Subcutaneous abdominal adipose tissue (tissue), 5 donors: ENCODE data around the gene SLC8A3.

Source experiments
- H3K27ac ChIP-seq: one replicate; pipeline ENCODE4 v1.7.0; 2013; ENCODE audit warnings: low read depth, mild to moderate bottlenecking, inconsistent platforms, low read length, moderate library complexity
- H3K27me3 ChIP-seq, 5 donors: one replicate each; pipeline ENCODE4 v1.7.0; 2013; ENCODE audit warnings: low read length in 5 of 5, inconsistent platforms in 1 of 5; ENCODE audit not compliant: control insufficient read depth in 5 of 5, insufficient read depth in 4 of 5
- H3K36me3 ChIP-seq, 5 donors: one replicate each; pipeline ENCODE4 v1.7.0; 2013; ENCODE audit warnings: low read length in 5 of 5; ENCODE audit not compliant: control insufficient read depth in 5 of 5, insufficient read depth in 5 of 5
- H3K4me1 ChIP-seq, 5 donors: one replicate each; pipeline ENCODE4 v1.7.0; 2013; ENCODE audit warnings: low read length in 5 of 5, mild to moderate bottlenecking in 3 of 5, moderate library complexity in 1 of 5; ENCODE audit not compliant: control insufficient read depth in 5 of 5, insufficient read depth in 5 of 5
- H3K4me3 ChIP-seq, 5 donors: one replicate each; pipeline ENCODE4 v1.7.0; 2013; ENCODE audit warnings: low read length in 5 of 5, low read depth in 1 of 5
- H3K9ac ChIP-seq, 5 donors: one replicate each; pipeline ENCODE4 v1.7.0; 2013; ENCODE audit warnings: low read length in 5 of 5, mild to moderate bottlenecking in 4 of 5, moderate library complexity in 3 of 5
- H3K9me3 ChIP-seq, 5 donors: one replicate each; pipeline ENCODE4 v1.7.0; 2013; ENCODE audit warnings: low read length in 5 of 5; ENCODE audit not compliant: control insufficient read depth in 5 of 5
- donor health status: healthy.
- donor health status: healthy.
- donor health status: healthy.
- donor health status: healthy.
- donor health status: healthy.

Gene SLC8A3

GRCh38 chr14:70098250-70098809 is 90.4 kb downstream of the SLC8A3 start:
- no peak overlapping the region for H3K27ac ChIP-seq
- H3K36me3 ChIP-seq, result no peaks in the 10 kb centered on the region
- H3K9me3 ChIP-seq, result no peaks in the 10 kb centered on the region
- no peak overlapping the region for H3K9ac ChIP-seq
- no peaks in the 10 kb centered on the region for H3K4me1 ChIP-seq
- peaks cover 2 to 12% (median 7%) of the 10 kb centered on the region in 5 donors for H3K27me3 ChIP-seq
- H3K4me3 ChIP-seq, result no peak overlapping the region

- Histone ChIP-seq H3K9ac (no peak overlapping the region), H3K9me3 (no peaks in the 10 kb centered on the region), H3K27ac (no peak overlapping the region), H3K36me3 (no peaks in the 10 kb centered on the region), H3K27me3 (peaks cover 2 to 12% (median 7%) of the 10 kb centered on the region in 5 donors), H3K4me3 (no peak overlapping the region), H3K4me1 (no peaks in the 10 kb centered on the region)
Observed at GRCh38 chr14:70097576-70098249, 91.0 kb downstream of the SLC8A3 start.

- H3K36me3 ChIP-seq, result no peaks in the 10 kb centered on the region
- H3K4me1 ChIP-seq, result no peaks in the 10 kb centered on the region
- H3K9ac ChIP-seq, result no peak overlapping the region
- peaks cover 2 to 12% (median 10%) of the 10 kb centered on the region in 5 donors for H3K27me3 ChIP-seq
- peaks cover 0 to 2% (median 0%) of the 10 kb centered on the region in 5 donors for H3K9me3 ChIP-seq
- no peak overlapping the region for H3K4me3 ChIP-seq
- H3K27ac ChIP-seq, result no peak overlapping the region
Observed at GRCh38 chr14:70096866-70097265, 91.9 kb downstream of the SLC8A3 start.

GRCh38 chr14:70094631-70095030 is 94.1 kb downstream of the SLC8A3 start:
- Histone ChIP-seq H3K9me3 (peaks cover 0 to 2% (median 0%) of the 10 kb centered on the region in 5 donors), H3K4me3 (no peak overlapping the region), H3K36me3 (no peaks in the 10 kb centered on the region), H3K9ac (no peak overlapping the region), H3K27me3 (peaks cover 2 to 12% (median 7%) of the 10 kb centered on the region in 5 donors), H3K4me1 (no peaks in the 10 kb centered on the region), H3K27ac (no peak overlapping the region)

- Histone ChIP-seq H3K36me3 (no peaks in the 10 kb centered on the region), H3K27me3 (peaks cover 2 to 12% (median 7%) of the 10 kb centered on the region in 5 donors), H3K4me1 (no peaks in the 10 kb centered on the region), H3K4me3 (no peak overlapping the region), H3K27ac (no peak overlapping the region), H3K9me3 (peaks cover 0 to 2% (median 0%) of the 10 kb centered on the region in 5 donors), H3K9ac (no peak overlapping the region)
Observed at GRCh38 chr14:70094106-70094505, 94.6 kb downstream of the SLC8A3 start.

- H3K4me1 ChIP-seq, result no peaks in the 10 kb centered on the region
- no peak overlapping the region for H3K4me3 ChIP-seq
- H3K27ac ChIP-seq, result no peak overlapping the region
- no peaks in the 10 kb centered on the region for H3K36me3 ChIP-seq
- H3K9me3 ChIP-seq, result peaks cover 0 to 2% (median 0%) of the 10 kb centered on the region in 5 donors
- H3K27me3 ChIP-seq, result peaks cover 2 to 12% (median 7%) of the 10 kb centered on the region in 5 donors
- no peak overlapping the region for H3K9ac ChIP-seq
Observed at GRCh38 chr14:70093156-70093555, 95.6 kb downstream of the SLC8A3 start.

GRCh38 chr14:70087380-70087697 is 101.4 kb downstream of the SLC8A3 start:
- no peak overlapping the region for H3K9ac ChIP-seq
- H3K4me1 ChIP-seq, result no peaks in the 10 kb centered on the region
- H3K9me3 ChIP-seq, result peaks cover 0 to 2% (median 0%) of the 10 kb centered on the region in 5 donors
- H3K36me3 ChIP-seq, result no peaks in the 10 kb centered on the region
- H3K27me3 ChIP-seq, result peaks cover 0 to 6% (median 0%) of the 10 kb centered on the region in 5 donors
- no peak overlapping the region for H3K27ac ChIP-seq
- no peak overlapping the region for H3K4me3 ChIP-seq

GRCh38 chr14:70086685-70087379 is 101.9 kb downstream of the SLC8A3 start:
- Histone ChIP-seq H3K4me3 (no peak overlapping the region), H3K9ac (no peak overlapping the region), H3K36me3 (no peaks in the 10 kb centered on the region), H3K27me3 (peaks cover 0 to 4% (median 0%) of the 10 kb centered on the region in 5 donors), H3K4me1 (no peaks in the 10 kb centered on the region), H3K9me3 (no peaks in the 10 kb centered on the region), H3K27ac (no peak overlapping the region)

GRCh38 chr14:70084226-70084625 is 104.5 kb downstream of the SLC8A3 start:
- peaks cover 0 to 14% (median 0%) of the 10 kb centered on the region in 5 donors for H3K27me3 ChIP-seq
- no peaks in the 10 kb centered on the region for H3K9me3 ChIP-seq
- H3K9ac ChIP-seq, result no peak overlapping the region
- H3K4me3 ChIP-seq, result no peak overlapping the region
- no peaks in the 10 kb centered on the region for H3K36me3 ChIP-seq
- H3K4me1 ChIP-seq, result no peaks in the 10 kb centered on the region
- H3K27ac ChIP-seq, result no peak overlapping the region

GRCh38 chr14:70082394-70082793 is 106.4 kb downstream of the SLC8A3 start:
- Histone ChIP-seq H3K9ac (no peak overlapping the region), H3K4me3 (no peak overlapping the region), H3K36me3 (no peaks in the 10 kb centered on the region), H3K9me3 (no peaks in the 10 kb centered on the region), H3K27ac (no peak overlapping the region), H3K4me1 (no peaks in the 10 kb centered on the region), H3K27me3 (peaks cover 0 to 14% (median 0%) of the 10 kb centered on the region in 5 donors)
